Large intestine (tissue), 3 donors: ENCODE data around the gene SHANK3. TPM values are rescaled to one million over a fixed set of nuclear protein-coding genes. Genes with fewer than 3 reads are reported as not detected.

ENCODE experiments used
- DNase-seq, 2 donors: peaks; one replicate each; pipeline versions ENCODE4 v3.0.0 to v3.0.0-alpha.2; 2013
- H3K27ac ChIP-seq: one replicate; pipeline ENCODE4 v1.5.1; 2013; ENCODE audit warnings: low read length
- H3K27me3 ChIP-seq: 2 replicates; pipeline ENCODE4 v1.6.1; 2013; ENCODE audit warnings: low read length; ENCODE audit not compliant: control insufficient read depth, insufficient read depth
- H3K36me3 ChIP-seq: 2 replicates; pipeline ENCODE4 v1.6.1; 2013; ENCODE audit warnings: low read length; ENCODE audit not compliant: control insufficient read depth, insufficient read depth
- H3K4me1 ChIP-seq: one replicate; pipeline ENCODE4 v1.6.1; 2013; ENCODE audit warnings: low read length; ENCODE audit not compliant: control insufficient read depth, insufficient read depth
- H3K4me3 ChIP-seq: one replicate; pipeline ENCODE4 v1.5.1; 2013; ENCODE audit warnings: low read length
- H3K9me3 ChIP-seq: one replicate; pipeline ENCODE4 v1.6.1; 2013; ENCODE audit warnings: mild to moderate bottlenecking, low read depth, low read length, moderate library complexity; ENCODE audit not compliant: control insufficient read depth
- WGBS: methylation state at CpG from one replicate; pipeline ENCODE4 v1.1.5; 2013; ENCODE audit warnings: low lambda C conversion rate; ENCODE audit not compliant: insufficient coverage; 5-methylcytosine and 5-hydroxymethylcytosine counted together
- polyA plus RNA-seq: library from polyadenylated mRNA; unstranded; fragments of 120-200 nt; gene quantifications from one replicate; pipeline ENCODE4 v1.2.1, GENCODE V29; 2013

The SHANK3 gene
- polyA plus RNA-seq, 1 donor, result 16.7 TPM

- no peak overlapping the region for H3K4me3 ChIP-seq
- H3K36me3 ChIP-seq, result no peaks in the 10 kb centered on the region
- H3K27me3 ChIP-seq, result peaks cover 20% of the 10 kb centered on the region
- H3K27ac ChIP-seq, result no peak overlapping the region
- no peaks in the 10 kb centered on the region for H3K9me3 ChIP-seq
- H3K4me1 ChIP-seq, result peaks cover 3% of the 10 kb centered on the region
- DNase-seq, result no peak
- no CpG with 5 or more reads among the region's 30 CpGs for WGBS
Observed at GRCh38 chr22:50678651-50679521, 6.3 kb downstream of the SHANK3 start.

DNA sequence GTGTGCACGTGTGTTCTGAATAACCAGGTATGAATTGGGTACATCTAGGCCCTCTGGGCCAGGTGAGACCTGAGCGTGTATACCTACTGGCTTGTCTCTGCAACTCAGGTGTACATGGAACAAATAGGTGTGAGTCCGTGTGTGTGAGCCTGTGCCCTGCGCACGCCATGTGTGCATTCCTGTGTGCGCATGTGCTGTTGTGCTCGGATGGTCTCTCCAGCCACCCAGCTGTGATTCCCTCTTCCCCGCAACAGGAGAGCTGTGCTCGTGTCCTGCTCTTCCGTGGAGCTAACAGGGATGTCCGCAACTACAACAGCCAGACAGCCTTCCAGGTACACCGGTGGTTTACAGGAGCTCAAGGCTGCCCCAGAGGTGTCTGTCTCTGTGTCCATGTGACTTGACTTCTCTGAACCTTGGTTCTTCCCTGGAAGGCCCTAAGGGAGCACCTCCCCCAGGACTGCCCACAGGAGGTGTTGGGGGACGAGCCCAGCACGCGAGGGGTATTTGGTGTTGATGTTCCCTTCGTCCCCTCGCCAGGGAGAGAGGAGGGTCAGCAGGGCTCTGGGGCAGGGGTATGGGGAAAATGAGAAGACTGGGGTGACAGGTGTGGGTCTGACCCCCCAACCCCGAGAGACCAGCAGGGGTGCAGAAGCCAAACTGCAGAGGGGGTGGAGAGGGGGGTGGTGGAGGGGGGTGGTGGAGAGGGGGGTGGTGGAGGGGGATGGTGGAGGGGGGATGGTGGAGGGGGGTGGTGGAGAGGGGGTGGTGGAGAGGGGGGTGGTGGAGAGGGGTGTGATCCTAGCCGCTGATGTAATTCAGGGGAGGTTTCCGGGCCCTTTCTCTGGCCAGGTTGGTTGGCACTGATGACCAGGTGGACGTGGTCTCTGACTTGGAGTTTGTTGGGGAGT is 10.7 kb downstream of the SHANK3 start:
- no peak overlapping the region for H3K4me3 ChIP-seq
- DNase-seq, result peak in 1 of 2 donors; percentile 1
- WGBS, result 100% methylated on average over 1 of the region's 21 CpGs

DNA sequence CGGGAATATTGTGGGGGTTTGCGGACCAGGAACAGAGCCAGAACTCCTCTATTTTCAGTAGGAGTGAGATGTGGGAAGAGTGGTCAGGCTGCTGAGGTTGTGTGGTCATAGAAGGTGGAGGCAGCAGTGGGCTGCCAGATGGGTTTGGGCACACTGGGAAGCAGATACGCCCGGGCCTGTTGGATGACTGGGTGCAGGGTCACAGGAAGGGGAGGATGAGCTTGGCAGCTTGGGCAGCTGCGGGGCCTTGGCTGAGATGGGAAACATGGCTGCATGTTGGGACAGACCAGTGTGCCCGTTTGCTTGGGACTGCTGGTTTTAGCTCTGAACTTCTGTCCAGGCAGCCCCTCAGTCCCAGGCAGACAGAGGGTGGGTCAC is 11.4 kb downstream of the SHANK3 start:
- H3K4me3 ChIP-seq, result no peak overlapping the region
- DNase-seq, result no peak
- no CpG with 5 or more reads among the region's 6 CpGs for WGBS
- peaks cover 4% of the 10 kb centered on the region for H3K27me3 ChIP-seq
- H3K36me3 ChIP-seq, result no peaks in the 10 kb centered on the region
- no peaks in the 10 kb centered on the region for H3K4me1 ChIP-seq
- H3K27ac ChIP-seq, result no peak overlapping the region
- no peaks in the 10 kb centered on the region for H3K9me3 ChIP-seq

More for the DNA sequence above, 10.7 kb downstream of the SHANK3 start:
- H3K9me3 ChIP-seq, result no peaks in the 10 kb centered on the region
- peaks cover 4% of the 10 kb centered on the region for H3K27me3 ChIP-seq
- H3K27ac ChIP-seq, result no peak overlapping the region
- no peaks in the 10 kb centered on the region for H3K36me3 ChIP-seq
- H3K4me1 ChIP-seq, result no peaks in the 10 kb centered on the region

DNA sequence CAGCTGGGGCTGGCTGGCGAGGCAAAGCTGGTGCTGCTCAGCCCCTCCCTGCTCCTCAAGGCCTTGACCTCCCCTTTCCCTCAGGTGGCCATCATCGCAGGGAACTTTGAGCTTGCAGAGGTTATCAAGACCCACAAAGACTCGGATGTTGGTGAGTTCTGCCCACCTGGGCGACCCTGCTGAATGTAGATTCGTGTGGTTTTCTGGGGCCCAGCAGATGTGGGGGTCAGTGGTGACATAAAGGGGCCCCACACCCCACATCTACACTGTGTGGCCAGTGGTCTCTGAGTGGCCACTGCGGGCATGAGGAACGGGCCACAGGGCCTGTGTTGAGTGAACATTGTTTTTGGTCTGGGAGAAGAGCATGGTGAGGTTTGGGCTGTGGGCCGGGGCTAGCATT is 11.9 kb downstream of the SHANK3 start:
- no CpG with 5 or more reads among the region's 8 CpGs for WGBS
- no peak overlapping the region for H3K27ac ChIP-seq
- no peak overlapping the region for H3K4me3 ChIP-seq
- peaks cover 4% of the 10 kb centered on the region for H3K27me3 ChIP-seq
- no peaks in the 10 kb centered on the region for H3K4me1 ChIP-seq
- H3K9me3 ChIP-seq, result no peaks in the 10 kb centered on the region
- DNase-seq, result no peak
- H3K36me3 ChIP-seq, result no peaks in the 10 kb centered on the region

- H3K4me3 ChIP-seq, result no peak overlapping the region
- H3K27me3 ChIP-seq, result peaks cover 4% of the 10 kb centered on the region
- no peaks in the 10 kb centered on the region for H3K4me1 ChIP-seq
- no peaks in the 10 kb centered on the region for H3K9me3 ChIP-seq
- DNase-seq, result no peak
- no peak overlapping the region for H3K27ac ChIP-seq
- no peaks in the 10 kb centered on the region for H3K36me3 ChIP-seq
- WGBS, result no CpG with 5 or more reads among the region's 10 CpGs
Observed at GRCh38 chr22:50684986-50685385, 12.4 kb downstream of the SHANK3 start.

DNA sequence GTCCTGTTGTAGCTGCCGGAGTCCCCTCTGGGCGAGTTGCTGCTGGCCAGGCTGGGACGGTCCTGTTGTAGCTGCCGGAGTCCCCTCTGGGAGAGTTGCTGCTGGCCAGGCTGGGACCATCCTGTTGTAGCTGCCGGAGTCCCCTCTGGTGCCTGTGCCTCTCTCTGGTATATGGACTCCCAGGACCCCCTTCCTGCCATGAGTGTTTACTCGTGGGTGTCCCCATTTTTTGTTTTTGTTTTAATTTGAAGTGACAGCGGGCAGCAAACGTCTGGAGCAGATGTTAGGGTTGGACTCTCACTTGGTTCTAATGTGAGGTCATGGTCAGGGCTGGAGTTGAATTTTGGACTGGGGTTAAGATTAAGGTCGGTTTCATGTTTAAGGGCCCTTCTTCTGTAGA is 14.2 kb downstream of the SHANK3 start:
- Histone ChIP-seq H3K27me3 (peaks cover 4% of the 10 kb centered on the region), H3K36me3 (no peaks in the 10 kb centered on the region), H3K27ac (no peak overlapping the region), H3K4me1 (no peaks in the 10 kb centered on the region), H3K4me3 (no peak overlapping the region), H3K9me3 (no peaks in the 10 kb centered on the region)
- no peak for DNase-seq
- no CpG with 5 or more reads among the region's 9 CpGs for WGBS

- H3K36me3 ChIP-seq, result no peaks in the 10 kb centered on the region
- H3K27ac ChIP-seq, result no peak overlapping the region
- DNase-seq, result no peak
- peaks cover 4% of the 10 kb centered on the region for H3K27me3 ChIP-seq
- no peak overlapping the region for H3K4me3 ChIP-seq
- H3K9me3 ChIP-seq, result no peaks in the 10 kb centered on the region
- WGBS, result no CpG with 5 or more reads among the region's 10 CpGs
- H3K4me1 ChIP-seq, result no peaks in the 10 kb centered on the region
Observed at GRCh38 chr22:50687829-50688228, 15.2 kb downstream of the SHANK3 start.

DNA sequence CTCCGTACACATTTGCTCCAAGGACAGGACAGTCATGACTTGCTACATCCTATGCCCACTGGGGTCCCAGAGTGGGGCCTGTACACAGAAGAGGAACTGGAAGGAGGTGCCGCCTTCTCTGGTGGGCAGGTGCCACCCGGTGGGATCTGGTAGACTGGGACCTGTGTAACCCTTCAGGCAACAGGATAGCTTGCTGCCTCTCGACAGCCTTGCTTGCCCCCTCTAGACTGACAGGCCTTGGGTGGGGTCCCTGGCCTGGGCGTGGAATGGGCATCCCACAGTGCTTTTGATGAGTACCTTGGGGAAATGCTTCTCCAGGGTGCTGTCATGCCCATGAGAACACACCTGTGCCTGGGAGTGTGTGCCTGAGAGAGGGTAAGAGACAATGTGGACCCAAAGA is 15.8 kb downstream of the SHANK3 start:
- DNase-seq, result no peak
- H3K27ac ChIP-seq, result no peak overlapping the region
- no peak overlapping the region for H3K4me3 ChIP-seq
- H3K4me1 ChIP-seq, result no peaks in the 10 kb centered on the region
- no CpG with 5 or more reads among the region's 5 CpGs for WGBS
- H3K36me3 ChIP-seq, result no peaks in the 10 kb centered on the region
- H3K27me3 ChIP-seq, result peaks cover 4% of the 10 kb centered on the region
- H3K9me3 ChIP-seq, result no peaks in the 10 kb centered on the region

DNA sequence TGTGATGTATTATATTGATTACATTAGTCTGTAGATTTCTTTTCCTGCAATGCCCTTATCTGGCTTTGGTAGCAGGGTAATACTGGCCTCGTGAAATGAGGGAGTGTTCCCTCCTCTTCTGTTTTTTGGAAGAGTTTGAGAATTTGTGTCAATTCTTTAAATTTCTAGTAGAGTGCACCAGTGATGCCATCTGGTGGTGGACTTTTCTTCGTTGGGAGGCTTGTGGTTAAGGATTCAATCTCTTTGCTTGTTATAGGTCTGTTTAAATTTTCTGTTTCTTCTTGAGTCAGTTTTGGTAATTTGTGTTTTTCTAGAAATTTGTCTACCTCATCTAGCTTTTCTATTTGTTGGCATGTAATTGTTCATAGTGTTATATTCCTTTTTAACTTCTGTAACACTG is 18.9 kb downstream of the SHANK3 start:
- H3K4me3 ChIP-seq, result no peak overlapping the region
- DNase-seq, result no peak
- no peak overlapping the region for H3K27ac ChIP-seq
- H3K4me1 ChIP-seq, result no peaks in the 10 kb centered on the region
- H3K36me3 ChIP-seq, result no peaks in the 10 kb centered on the region
- no peaks in the 10 kb centered on the region for H3K9me3 ChIP-seq
- peaks cover 5% of the 10 kb centered on the region for H3K27me3 ChIP-seq
- WGBS, result 20% methylated on average over 1 of the region's 2 CpGs

- no CpG with 5 or more reads among the region's 6 CpGs for WGBS
Observed at GRCh38 chr22:50693462-50693861, 20.8 kb downstream of the SHANK3 start.

More at GRCh38 chr22:50693462-50693861, 20.8 kb downstream of the SHANK3 start:
- Histone ChIP-seq H3K4me1 (peaks cover 6% of the 10 kb centered on the region), H3K36me3 (no peaks in the 10 kb centered on the region), H3K27ac (no peak overlapping the region), H3K9me3 (no peaks in the 10 kb centered on the region), H3K27me3 (peaks cover 5% of the 10 kb centered on the region), H3K4me3 (no peak overlapping the region)
- no peak for DNase-seq
